HEK293T (cell line): ENCODE data around the gene ABHD17C.

ENCODE experiments used
- CTBP1 ChIP-seq: fragments of 450-650 bp; IDR thresholded peaks from 2 replicates; pipeline ENCODE4 v1.6.1; 2016; ENCODE audit warnings: borderline replicate concordance
- FOXM1 ChIP-seq: fragments of 450-650 bp; IDR thresholded peaks from 2 replicates; pipeline ENCODE4 v1.6.1; 2017; ENCODE audit warnings: mild to moderate bottlenecking, borderline replicate concordance
- SP1 ChIP-seq: fragments of 450-650 bp; IDR thresholded peaks from 2 replicates; pipeline ENCODE4 v1.6.1; 2017
- TARDBP ChIP-seq: fragments of 450-650 bp; IDR thresholded peaks from 2 replicates; pipeline ENCODE4 v1.6.1; 2016

- TF ChIP-seq SP1 (no peak), CTBP1 (no peak), FOXM1 (no peak), TARDBP (no peak)
These were observed 95.1 kb downstream of the ABHD17C start for GRCh38 chr15:80790236-80790635.
